B cell (primary cell): ENCODE measurements around the gene THRAP3. TPM values are rescaled to one million over a fixed set of nuclear protein-coding genes. Genes with fewer than 3 reads are reported as not detected.

Source experiments
- ATAC-seq: fragments of 200-7000 bp; cut with Tn5 transposase; one replicate; pipeline ENCODE4 v1.10.0; 2021; ENCODE audit warnings: low read depth, mild to moderate bottlenecking, moderate number of reproducible peaks, moderate library complexity
- CTCF ChIA-PET: fragments of 350-600 bp; sonication (Branson Sonifier 250); formaldehyde crosslinking; loops from one replicate; lab custom pipeline; 2021; ENCODE audit warnings: antibody characterized with exemption, inconsistent platforms; lab: Charles Lee
- POLR2A ChIA-PET: fragments of 350-600 bp; sonication (Branson Sonifier 250); formaldehyde crosslinking; loops from one replicate; lab custom pipeline; 2021; ENCODE audit warnings: antibody characterized with exemption; lab: Charles Lee
- DNase-seq: peaks from one replicate; pipeline ENCODE4 v3.0.0; 2013
- H2AFZ ChIP-seq: 2 replicates; pipeline ENCODE4 v1.6.1; 2012; ENCODE audit warnings: mild to moderate bottlenecking, low read depth, low read length; ENCODE audit not compliant: insufficient read depth, poor library complexity, severe bottlenecking
- H3K27ac ChIP-seq, 2 donors: 1 replicate in 1 of 2; 2 replicates in 1 of 2; pipeline ENCODE4 v1.5.1; 2012 to 2013; ENCODE audit warnings: low read length in 2 of 2, mild to moderate bottlenecking in 2 of 2, moderate library complexity in 1 of 2
- H3K27me3 ChIP-seq, 4 experiments: fragments of 200-600 bp in 1 of 4; sonication (generic) in 1 of 4; replicated peaks in 1 of 4; 1 replicate in 2 of 4; 2 replicates in 2 of 4; pipeline versions ENCODE4 v1.6.1 to v1.7.0; 2013 to 2016; ENCODE audit warnings: low read length in 3 of 4, mild to moderate bottlenecking in 2 of 4, mixed read lengths in 1 of 4, moderate library complexity in 1 of 4; ENCODE audit not compliant: insufficient read depth in 4 of 4, control insufficient read depth in 3 of 4; ENCODE audit errors: control extremely low read depth in 1 of 4
- H3K36me3 ChIP-seq, 2 experiments: replicated peaks in 1 of 2; 1 replicate in 1 of 2; 2 replicates in 1 of 2; pipeline versions ENCODE4 v1.6.1 to v1.7.1; 2013; ENCODE audit warnings: low read length in 1 of 2; ENCODE audit not compliant: insufficient read depth in 2 of 2, control insufficient read depth in 1 of 2; ENCODE audit errors: control extremely low read depth in 1 of 2, extremely low read depth in 1 of 2
- H3K4me1 ChIP-seq, 2 donors: fragments of 200-600 bp in 1 of 2; sonication (generic) in 1 of 2; 1 replicate in 1 of 2; 2 replicates in 1 of 2; pipeline versions ENCODE4 v1.5.1 to v1.6.1; 2013 to 2017; ENCODE audit warnings: low read length in 2 of 2; ENCODE audit not compliant: control insufficient read depth in 2 of 2, insufficient read depth in 2 of 2
- H3K4me2 ChIP-seq: replicated peaks from 2 replicates; pipeline ENCODE3; 2012; ENCODE audit warnings: mild to moderate bottlenecking, low read depth, low read length; ENCODE audit not compliant: poor library complexity, severe bottlenecking
- H3K4me3 ChIP-seq, 5 experiments: fragments of 200-600 bp in 1 of 5; sonication (generic) in 1 of 5; 1 replicate in 3 of 5; 2 replicates in 2 of 5; pipeline versions ENCODE4 v1.5.1 to v1.7.0; 2011 to 2016; ENCODE audit warnings: low read length in 4 of 5, mild to moderate bottlenecking in 4 of 5, low read depth in 2 of 5, control low read depth in 1 of 5, moderate library complexity in 1 of 5; ENCODE audit not compliant: insufficient read depth in 1 of 5; ENCODE audit errors: control extremely low read depth in 1 of 5, extremely low read depth in 1 of 5
- H3K79me2 ChIP-seq: fragments of 200-600 bp; sonication (generic); one replicate; pipeline ENCODE4 v1.6.0; 2016; ENCODE audit warnings: low read length; ENCODE audit not compliant: control insufficient read depth, insufficient read depth
- H3K9ac ChIP-seq: fragments of 200-600 bp; sonication (generic); 2 replicates; pipeline ENCODE4 v1.6.1; 2017; ENCODE audit warnings: mild to moderate bottlenecking, low read length, moderate library complexity
- H3K9me3 ChIP-seq, 3 donors: one replicate each; pipeline versions ENCODE4 v1.6.1 to v1.7.1; 2013; ENCODE audit warnings: low read length in 2 of 3; ENCODE audit not compliant: control insufficient read depth in 2 of 3, insufficient read depth in 1 of 3; ENCODE audit errors: control extremely low read depth in 1 of 3
- H4K20me1 ChIP-seq: 2 replicates; pipeline ENCODE4 v1.6.0; 2012; ENCODE audit warnings: mild to moderate bottlenecking, low read length; ENCODE audit not compliant: insufficient read depth, control insufficient read depth, poor library complexity, severe bottlenecking
- H3K27ac Mint-ChIP-seq: one replicate; pipeline ENCODE4 v1.8.0; 2021; ENCODE audit warnings: mixed read lengths
- H3K27me3 Mint-ChIP-seq: one replicate; pipeline ENCODE4 v1.8.0; 2021; ENCODE audit warnings: mixed read lengths
- H3K4me1 Mint-ChIP-seq: one replicate; pipeline ENCODE4 v1.8.0; 2021; ENCODE audit warnings: mixed read lengths
- H3K4me3 Mint-ChIP-seq: one replicate; pipeline ENCODE4 v1.8.0; 2021; ENCODE audit warnings: mixed read lengths
- H3K9me3 Mint-ChIP-seq: one replicate; pipeline ENCODE4 v1.8.0; 2022; ENCODE audit warnings: mixed read lengths; ENCODE audit not compliant: insufficient read depth
- EZH2 ChIP-seq: IDR thresholded peaks from 2 replicates; pipeline ENCODE4 v1.6.1; 2012; ENCODE audit warnings: borderline replicate concordance, low read depth, mild to moderate bottlenecking, moderate library complexity, low read length; ENCODE audit not compliant: insufficient read depth, poor library complexity, severe bottlenecking
- WGBS: methylation state at CpG from one replicate; pipeline ENCODE4 v1.1.5; 2013; ENCODE audit warnings: missing lambda C conversion rate; ENCODE audit not compliant: insufficient coverage; 5-methylcytosine and 5-hydroxymethylcytosine counted together
- intact Hi-C: fragments of 100-400 bp; cut with micrococcal nuclease; formaldehyde crosslinking; loops from one replicate; pipeline ENCODE4 v1.10.0; 2022
- polyA plus RNA-seq: library from polyadenylated mRNA; depleted of rRNA; stranded (reverse); fragments of >200 nt; gene quantifications from 2 replicates; pipeline ENCODE4 v1.2.3, GENCODE V29; 2012
- total RNA-seq, 2 donors: library from RNA; stranded (reverse); fragments of 120-200 nt in 1 of 2; gene quantifications; 1 replicate in 1 of 2; 2 replicates in 1 of 2; pipeline versions ENCODE4 v1.2.3 to v1.2.4, GENCODE V29; 2013 to 2022
- TF ChIP-seq, protein P1 (sequence below): fragments of 200-600 bp; IDR thresholded peaks from one replicate; pipeline ENCODE4 v1.8.0; 2022; ENCODE audit warnings: antibody characterized with exemption, mild to moderate bottlenecking

The THRAP3 gene
- total and polyA plus RNA-seq, 2 donors (not counting 1 experiment from before 2014, with no cell fraction given): 64.1 to 153 TPM

DNA sequence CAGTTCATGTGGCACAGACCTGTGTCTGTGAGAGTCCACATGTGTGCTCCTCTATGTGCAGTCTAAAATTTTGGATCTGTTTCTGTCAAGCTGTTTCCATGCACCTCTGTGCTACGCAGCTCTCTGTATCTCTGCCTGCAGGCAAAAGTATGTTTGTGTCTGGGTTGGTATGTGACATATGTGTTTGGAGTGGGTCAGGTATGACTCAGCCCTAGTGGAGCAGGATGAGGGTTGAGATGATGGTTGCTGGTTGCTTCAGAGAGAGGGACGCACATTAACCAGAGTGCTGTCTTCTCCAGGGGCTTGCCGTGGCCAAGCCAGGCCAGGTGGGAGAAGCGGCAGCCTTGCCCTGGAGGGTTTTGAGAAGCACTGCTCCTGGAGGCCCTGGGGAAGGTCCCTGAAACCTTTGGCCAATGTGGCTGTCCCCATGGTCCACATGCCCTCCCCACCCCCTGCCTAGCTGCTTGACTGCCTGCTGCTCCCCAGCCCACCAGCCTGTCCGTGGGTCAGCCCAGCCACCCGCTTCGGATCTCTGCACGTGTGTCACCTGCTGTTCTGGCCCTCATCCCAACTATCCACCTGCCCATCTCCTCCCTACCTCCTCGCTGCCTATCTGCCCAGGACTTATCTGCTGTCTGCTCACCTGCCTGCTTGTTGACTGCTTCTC, 103.3 kb downstream of the THRAP3 start:
- no peaks in the 10 kb centered on the region for H3K9me3 ChIP-seq
- H3K4me3 ChIP-seq: no peak overlapping the region
- H3K27me3 ChIP-seq: peaks cover 0 to 33% (median 12%) of the 10 kb centered on the region in 4 experiments
- intact Hi-C loops: no loop called here
- no peaks in the 10 kb centered on the region for H3K36me3 ChIP-seq
- H3K4me2 ChIP-seq: no peak overlapping the region
- H2AFZ ChIP-seq: no peak overlapping the region
- TF ChIP-seq, protein P1, sequence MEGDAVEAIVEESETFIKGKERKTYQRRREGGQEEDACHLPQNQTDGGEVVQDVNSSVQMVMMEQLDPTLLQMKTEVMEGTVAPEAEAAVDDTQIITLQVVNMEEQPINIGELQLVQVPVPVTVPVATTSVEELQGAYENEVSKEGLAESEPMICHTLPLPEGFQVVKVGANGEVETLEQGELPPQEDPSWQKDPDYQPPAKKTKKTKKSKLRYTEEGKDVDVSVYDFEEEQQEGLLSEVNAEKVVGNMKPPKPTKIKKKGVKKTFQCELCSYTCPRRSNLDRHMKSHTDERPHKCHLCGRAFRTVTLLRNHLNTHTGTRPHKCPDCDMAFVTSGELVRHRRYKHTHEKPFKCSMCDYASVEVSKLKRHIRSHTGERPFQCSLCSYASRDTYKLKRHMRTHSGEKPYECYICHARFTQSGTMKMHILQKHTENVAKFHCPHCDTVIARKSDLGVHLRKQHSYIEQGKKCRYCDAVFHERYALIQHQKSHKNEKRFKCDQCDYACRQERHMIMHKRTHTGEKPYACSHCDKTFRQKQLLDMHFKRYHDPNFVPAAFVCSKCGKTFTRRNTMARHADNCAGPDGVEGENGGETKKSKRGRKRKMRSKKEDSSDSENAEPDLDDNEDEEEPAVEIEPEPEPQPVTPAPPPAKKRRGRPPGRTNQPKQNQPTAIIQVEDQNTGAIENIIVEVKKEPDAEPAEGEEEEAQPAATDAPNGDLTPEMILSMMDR: no peak
- TF ChIP-seq EZH2: no peak
- Mint-ChIP-seq H3K27me3 (peaks cover 50% of the 10 kb centered on the region), H3K4me1 (peaks cover 17% of the 10 kb centered on the region), H3K4me3 (no peak overlapping the region), H3K27ac (no peak overlapping the region), H3K9me3 (no peaks in the 10 kb centered on the region)
- no peaks in the 10 kb centered on the region for H3K79me2 ChIP-seq
- 91% methylated on average over 9 of the region's 9 CpGs for WGBS
- H3K4me1 ChIP-seq: peaks cover 16 to 18% of the 10 kb centered on the region in 2 donors
- no peaks in the 10 kb centered on the region for H4K20me1 ChIP-seq
- H3K9ac ChIP-seq: no peak overlapping the region
- DNase-seq: no peak
- ChIA-PET CTCF (no interaction called here), POLR2A (no interaction called here)
- ATAC-seq: no peak
- H3K27ac ChIP-seq: no peak overlapping the region

DNA sequence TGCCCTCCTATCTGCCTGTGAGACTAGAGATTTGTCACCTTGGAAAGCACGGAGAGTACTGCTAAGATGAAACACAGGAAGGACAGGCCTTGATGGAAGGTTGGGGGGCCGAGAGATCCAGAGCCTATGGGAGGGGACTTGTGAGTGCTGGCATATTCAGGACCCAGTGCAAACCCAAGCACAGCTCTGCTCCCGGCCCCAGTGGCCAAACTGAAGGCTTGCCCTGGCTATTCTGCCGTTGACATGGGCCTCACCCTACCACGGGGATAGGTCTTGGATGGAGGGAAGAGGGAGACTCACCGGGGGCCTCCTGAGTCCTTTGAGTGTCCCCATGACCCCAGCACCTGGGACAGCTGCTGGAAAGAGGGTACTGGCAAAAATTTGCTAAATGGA, 103.8 kb downstream of the THRAP3 start:
- no peak overlapping the region for H3K4me3 ChIP-seq
- no peak overlapping the region for H3K9ac ChIP-seq
- H3K9me3 ChIP-seq: no peaks in the 10 kb centered on the region
- intact Hi-C loops: no loop called here
- ATAC-seq: no peak
- H3K27ac ChIP-seq: no peak overlapping the region
- Mint-ChIP-seq H3K4me3 (no peak overlapping the region), H3K27ac (no peak overlapping the region), H3K27me3 (peaks cover 52% of the 10 kb centered on the region), H3K9me3 (no peaks in the 10 kb centered on the region), H3K4me1 (peaks cover 14% of the 10 kb centered on the region)
- no peak for DNase-seq
- no peaks in the 10 kb centered on the region for H3K36me3 ChIP-seq
- H3K79me2 ChIP-seq: no peaks in the 10 kb centered on the region
- WGBS: 89% methylated on average over 6 of the region's 6 CpGs
- POLR2A ChIA-PET: no interaction called here
- H3K4me2 ChIP-seq: no peak overlapping the region
- H3K27me3 ChIP-seq: peaks cover 0 to 28% (median 10%) of the 10 kb centered on the region in 4 experiments
- H4K20me1 ChIP-seq: no peaks in the 10 kb centered on the region
- no peak overlapping the region for H2AFZ ChIP-seq
- H3K4me1 ChIP-seq: peaks cover 10 to 13% of the 10 kb centered on the region in 2 donors
- CTCF ChIA-PET: no interaction called here
- TF ChIP-seq, protein P1: no peak
- no peak for TF ChIP-seq EZH2
